Measurements from ENCODE around the gene POLDIP3. TPM values are rescaled to one million over a fixed set of nuclear protein-coding genes. Genes with fewer than 3 reads are reported as not detected.
"Not testable (repeated sequence)": the region's sequence is repeated elsewhere in the genome, so short reads cannot be mapped to it uniquely, and the experiment has no call there.

Gene POLDIP3
- total RNA-seq, 1 experiment from 2014 or later = 67.6 TPM

- ATAC-seq; H3K27ac ChIP-seq (ENCODE audit: low read depth, low read length); H3K9me3 ChIP-seq (ENCODE audit: control insufficient read depth in 1 of 2, insufficient read depth in 1 of 2, low read depth in 1 of 2, low read length in 2 of 2); H4K20me1 ChIP-seq (ENCODE audit: insufficient read depth); H3K4me2 ChIP-seq (ENCODE audit: low read length); H3K9ac ChIP-seq (ENCODE audit: low read length); POLR2A ChIA-PET; DNase-seq (ENCODE audit: low read depth, low spot score); CTCF ChIA-PET; H3K27me3 ChIP-seq (ENCODE audit: insufficient read depth, low read length); RAD21 ChIA-PET (ENCODE audit: low non-redundant PET in 1 of 2, low total read pairs in 2 of 2, uncharacterized antibody in 2 of 2, unreplicated experiment in 2 of 2); H3K4me1 ChIP-seq (ENCODE audit: control insufficient read depth in 1 of 2, insufficient read depth in 2 of 2, low read length in 2 of 2); intact Hi-C loops (cut with micrococcal nuclease); BruUV-seq (replicated peaks); H3K4me3 ChIP-seq (replicated peaks in 1 of 2; ENCODE audit: low read depth in 1 of 2, low read length in 2 of 2); H3K9me2 ChIP-seq (ENCODE audit: insufficient read depth); H2AFZ ChIP-seq (ENCODE audit: low read depth, low read length, poor library complexity, severe bottlenecking): not testable (repeated sequence)
- peaks cover 33% of the 10 kb centered on the region for H3K79me2 ChIP-seq (ENCODE audit: insufficient read depth, low read length)
- peaks cover 9 to 23% of the 10 kb centered on the region in 2 experiments; a peak in 3 of 4 replicates for H3K36me3 ChIP-seq (ENCODE audit: control insufficient read depth in 1 of 2, insufficient read depth in 2 of 2, low read length in 2 of 2)
These were observed 38.6 kb downstream of the POLDIP3 start for GRCh38 chr22:42575996-42576574.

- H3K4me3 ChIP-seq (replicated peaks in 1 of 2; ENCODE audit: low read depth in 1 of 2, low read length in 2 of 2); DNase-seq (ENCODE audit: low read depth, low spot score); H2AFZ ChIP-seq (ENCODE audit: low read depth, low read length, poor library complexity, severe bottlenecking); H4K20me1 ChIP-seq (ENCODE audit: insufficient read depth); H3K27ac ChIP-seq (ENCODE audit: low read depth, low read length); POLR2A ChIA-PET; H3K9me2 ChIP-seq (ENCODE audit: insufficient read depth); RAD21 ChIA-PET (ENCODE audit: low non-redundant PET in 1 of 2, low total read pairs in 2 of 2, uncharacterized antibody in 2 of 2, unreplicated experiment in 2 of 2); H3K9me3 ChIP-seq (ENCODE audit: control insufficient read depth in 1 of 2, insufficient read depth in 1 of 2, low read depth in 1 of 2, low read length in 2 of 2); H3K9ac ChIP-seq (ENCODE audit: low read length); H3K4me1 ChIP-seq (ENCODE audit: control insufficient read depth in 1 of 2, insufficient read depth in 2 of 2, low read length in 2 of 2); H3K4me2 ChIP-seq (ENCODE audit: low read length); ATAC-seq; H3K27me3 ChIP-seq (ENCODE audit: insufficient read depth, low read length); intact Hi-C loops (cut with micrococcal nuclease); BruUV-seq (replicated peaks); CTCF ChIA-PET: not testable (repeated sequence)
- peaks cover 9 to 17% of the 10 kb centered on the region in 2 experiments; a peak in 3 of 4 replicates for H3K36me3 ChIP-seq (ENCODE audit: control insufficient read depth in 1 of 2, insufficient read depth in 2 of 2, low read length in 2 of 2)
- H3K79me2 ChIP-seq (ENCODE audit: insufficient read depth, low read length) = peaks cover 20% of the 10 kb centered on the region
These were observed 40.2 kb downstream of the POLDIP3 start for GRCh38 chr22:42574468-42574867.

- H3K9ac ChIP-seq (ENCODE audit: low read length); H3K9me3 ChIP-seq (ENCODE audit: control insufficient read depth in 1 of 2, insufficient read depth in 1 of 2, low read depth in 1 of 2, low read length in 2 of 2); RAD21 ChIA-PET (ENCODE audit: low non-redundant PET in 1 of 2, low total read pairs in 2 of 2, uncharacterized antibody in 2 of 2, unreplicated experiment in 2 of 2); intact Hi-C loops (cut with micrococcal nuclease); DNase-seq (ENCODE audit: low read depth, low spot score); H3K4me2 ChIP-seq (ENCODE audit: low read length); POLR2A ChIA-PET; H3K4me3 ChIP-seq (replicated peaks in 1 of 2; ENCODE audit: low read depth in 1 of 2, low read length in 2 of 2); H3K4me1 ChIP-seq (ENCODE audit: control insufficient read depth in 1 of 2, insufficient read depth in 2 of 2, low read length in 2 of 2); H3K9me2 ChIP-seq (ENCODE audit: insufficient read depth); CTCF ChIA-PET; ATAC-seq; H2AFZ ChIP-seq (ENCODE audit: low read depth, low read length, poor library complexity, severe bottlenecking); BruUV-seq (replicated peaks); H3K27me3 ChIP-seq (ENCODE audit: insufficient read depth, low read length); H3K27ac ChIP-seq (ENCODE audit: low read depth, low read length); H4K20me1 ChIP-seq (ENCODE audit: insufficient read depth): not testable (repeated sequence)
- H3K36me3 ChIP-seq (ENCODE audit: control insufficient read depth in 1 of 2, insufficient read depth in 2 of 2, low read length in 2 of 2) = peaks cover 7 to 17% of the 10 kb centered on the region in 2 experiments; a peak in 3 of 4 replicates
- peaks cover 17% of the 10 kb centered on the region for H3K79me2 ChIP-seq (ENCODE audit: insufficient read depth, low read length)
These were observed 40.6 kb downstream of the POLDIP3 start for GRCh38 chr22:42574046-42574445.

- H3K9ac ChIP-seq (ENCODE audit: low read length); H3K4me3 ChIP-seq (replicated peaks in 1 of 2; ENCODE audit: low read depth in 1 of 2, low read length in 2 of 2); RAD21 ChIA-PET (ENCODE audit: low non-redundant PET in 1 of 2, low total read pairs in 2 of 2, uncharacterized antibody in 2 of 2, unreplicated experiment in 2 of 2); H3K4me1 ChIP-seq (ENCODE audit: control insufficient read depth in 1 of 2, insufficient read depth in 2 of 2, low read length in 2 of 2); H3K27ac ChIP-seq (ENCODE audit: low read depth, low read length); H3K36me3 ChIP-seq (ENCODE audit: control insufficient read depth in 1 of 2, insufficient read depth in 2 of 2, low read length in 2 of 2); DNase-seq (ENCODE audit: low read depth, low spot score); H4K20me1 ChIP-seq (ENCODE audit: insufficient read depth); H3K79me2 ChIP-seq (ENCODE audit: insufficient read depth, low read length); H2AFZ ChIP-seq (ENCODE audit: low read depth, low read length, poor library complexity, severe bottlenecking); H3K27me3 ChIP-seq (ENCODE audit: insufficient read depth, low read length); CTCF ChIA-PET; H3K4me2 ChIP-seq (ENCODE audit: low read length); H3K9me3 ChIP-seq (ENCODE audit: control insufficient read depth in 1 of 2, insufficient read depth in 1 of 2, low read depth in 1 of 2, low read length in 2 of 2); BruUV-seq (replicated peaks); H3K9me2 ChIP-seq (ENCODE audit: insufficient read depth); intact Hi-C loops (cut with micrococcal nuclease); POLR2A ChIA-PET; ATAC-seq: not testable (repeated sequence)
These were observed 43.6 kb downstream of the POLDIP3 start for GRCh38 chr22:42571068-42571467.
